ENCODE measurements around the gene TMEM80. TPM values are rescaled to one million over a fixed set of nuclear protein-coding genes. Genes with fewer than 3 reads are reported as not detected.

TMEM80 gene
- total and polyA plus RNA-seq, 9 of the 15 experiments (the other 6 are each of a cell fraction or from before 2014, with no cell fraction given) = 5.1 to 30.1 (median 12.4) TPM

GRCh38 chr11:690738-691633 lies 4.6 kb upstream of the TMEM80 start (continued):
- TF ChIP-seq ZMIZ1 (IDR thresholded peaks at IDR 0.05; ENCODE audit: low read depth in 2 of 2, low read length in 2 of 2) (0 out of 4 replicates have a peak, but pooled peaks of 1 of the 2 experiments have one; percentile 28), ZNF695 (CRISPR knock-in tag; IDR thresholded peaks at IDR 0.05) (no peak), MBD2 (IDR thresholded peaks at IDR 0.05; ENCODE audit: borderline replicate concordance, low read depth) (0 out of 2 replicates have a peak, but pooled peaks have one; percentile 24), CCNT2 (IDR thresholded peaks at IDR 0.05; ENCODE audit: borderline replicate concordance, extremely low read depth, insufficient read length, low read depth, low read length) (peak; percentile 25), KLF16 (IDR thresholded peaks at IDR 0.05) (peak; percentile 82), FOXP4 (CRISPR knock-in tag; IDR thresholded peaks at IDR 0.05; ENCODE audit: borderline replicate concordance) (no peak), PRPF4 (IDR thresholded peaks at IDR 0.05; ENCODE audit: insufficient read depth, low read depth, low read length, poor library complexity, severe bottlenecking) (no peak), CXXC5 (CRISPR knock-in tag; IDR thresholded peaks at IDR 0.05) (peak; percentile 70), STAT5A (IDR thresholded peaks at IDR 0.05; ENCODE audit: borderline replicate concordance, low read length) (peak; percentile 54), THRAP3 (IDR thresholded peaks at IDR 0.05; ENCODE audit: borderline replicate concordance) (no peak), FOXK2 (conservative IDR thresholded peaks at IDR 0.05 in 1 of 2, IDR thresholded peaks at IDR 0.05 in 1 of 2; ENCODE audit: low read depth in 2 of 2) (no peak), NFATC3 (IDR thresholded peaks at IDR 0.05) (no peak), CREBBP (IDR thresholded peaks at IDR 0.05; ENCODE audit: low read depth, low read length) (no peak), MEF2D (tag; conservative IDR thresholded peaks at IDR 0.05; ENCODE audit: low read depth) (no peak), ILK (tag; IDR thresholded peaks at IDR 0.05; ENCODE audit: borderline replicate concordance, low read depth) (no peak), FOXA1 (IDR thresholded peaks at IDR 0.05; ENCODE audit: borderline replicate concordance) (no peak)
- TF ChIP-seq, protein P1, sequence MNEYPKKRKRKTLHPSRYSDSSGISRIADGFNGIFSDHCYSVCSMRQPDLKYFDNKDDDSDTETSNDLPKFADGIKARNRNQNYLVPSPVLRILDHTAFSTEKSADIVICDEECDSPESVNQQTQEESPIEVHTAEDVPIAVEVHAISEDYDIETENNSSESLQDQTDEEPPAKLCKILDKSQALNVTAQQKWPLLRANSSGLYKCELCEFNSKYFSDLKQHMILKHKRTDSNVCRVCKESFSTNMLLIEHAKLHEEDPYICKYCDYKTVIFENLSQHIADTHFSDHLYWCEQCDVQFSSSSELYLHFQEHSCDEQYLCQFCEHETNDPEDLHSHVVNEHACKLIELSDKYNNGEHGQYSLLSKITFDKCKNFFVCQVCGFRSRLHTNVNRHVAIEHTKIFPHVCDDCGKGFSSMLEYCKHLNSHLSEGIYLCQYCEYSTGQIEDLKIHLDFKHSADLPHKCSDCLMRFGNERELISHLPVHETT (CRISPR knock-in tag; conservative IDR thresholded peaks at IDR 0.05 in 1 of 2, IDR thresholded peaks at IDR 0.05 in 1 of 2) = 0 out of 4 replicates have a peak, but pooled peaks of 1 of the 2 experiments have one; percentile 36
- TF ChIP-seq, protein P2, sequence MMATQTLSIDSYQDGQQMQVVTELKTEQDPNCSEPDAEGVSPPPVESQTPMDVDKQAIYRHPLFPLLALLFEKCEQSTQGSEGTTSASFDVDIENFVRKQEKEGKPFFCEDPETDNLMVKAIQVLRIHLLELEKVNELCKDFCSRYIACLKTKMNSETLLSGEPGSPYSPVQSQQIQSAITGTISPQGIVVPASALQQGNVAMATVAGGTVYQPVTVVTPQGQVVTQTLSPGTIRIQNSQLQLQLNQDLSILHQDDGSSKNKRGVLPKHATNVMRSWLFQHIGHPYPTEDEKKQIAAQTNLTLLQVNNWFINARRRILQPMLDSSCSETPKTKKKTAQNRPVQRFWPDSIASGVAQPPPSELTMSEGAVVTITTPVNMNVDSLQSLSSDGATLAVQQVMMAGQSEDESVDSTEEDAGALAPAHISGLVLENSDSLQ (IDR thresholded peaks at IDR 0.05) = 0 out of 2 replicates have a peak, but pooled peaks have one; percentile 5
